NT2/D1 (cell line): ENCODE data around the gene ARHGAP42.

Source experiments
- SUZ12 ChIP-seq: IDR thresholded peaks from 2 replicates; pipeline ENCODE4 v1.6.1; 2011; ENCODE audit not compliant: insufficient read length, insufficient read depth; ENCODE audit errors: extremely low read depth
- YY1 ChIP-seq: IDR thresholded peaks from 2 replicates; pipeline ENCODE4 v1.6.1; 2011; ENCODE audit not compliant: insufficient read length, insufficient read depth
- ZNF274 ChIP-seq: IDR thresholded peaks from 2 replicates; pipeline ENCODE4 v1.6.1; 2011; ENCODE audit warnings: mild to moderate bottlenecking, low read depth, low read length

- no peak for TF ChIP-seq SUZ12
- no peak for TF ChIP-seq YY1
- no peak for TF ChIP-seq ZNF274
These were observed 303.8 kb downstream of the ARHGAP42 start for GRCh38 chr11:100990931-100991330.
